ENCODE measurements around the gene DRAM2.
"Not testable (repeated sequence)": the region's sequence is repeated elsewhere in the genome, so short reads cannot be mapped to it uniquely, and the experiment has no call there.

DRAM2 gene

DNA sequence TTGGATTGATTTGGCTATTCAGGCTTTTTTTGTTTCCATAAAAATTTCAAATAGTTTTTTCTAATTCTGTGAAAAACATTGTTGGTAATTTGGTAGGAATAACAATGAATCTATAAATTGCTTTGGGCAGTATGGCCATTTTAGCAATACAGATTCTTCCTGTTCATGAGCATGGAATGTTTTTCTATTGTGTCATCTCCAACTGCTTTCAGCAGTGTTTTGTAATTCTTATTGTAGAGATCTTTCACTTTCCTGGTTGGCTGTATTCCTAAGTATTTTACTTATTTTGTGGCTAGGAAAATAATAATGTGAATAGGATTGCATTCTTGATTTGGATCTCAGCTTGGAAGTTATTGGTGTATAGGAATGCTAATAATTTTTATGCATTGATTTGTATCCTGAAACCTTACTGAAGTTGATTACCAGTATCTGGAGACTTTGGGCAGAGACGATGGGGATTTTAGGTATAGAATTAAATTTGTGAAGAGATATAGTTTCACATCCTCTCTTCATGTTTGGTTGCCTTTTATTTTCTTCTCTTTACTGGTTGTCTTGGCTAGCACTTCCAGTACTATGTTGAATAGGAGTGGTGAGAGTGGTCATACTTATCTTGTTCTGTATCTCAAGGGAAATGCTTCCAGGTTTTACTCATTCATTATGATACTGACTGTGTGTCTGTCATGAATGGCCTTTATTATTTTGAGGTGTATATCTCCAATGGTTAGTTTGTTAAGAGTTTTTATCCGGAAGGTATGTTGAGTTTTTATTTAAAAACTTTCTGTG is 57.3 kb downstream of the DRAM2 start:
- no peak for DNase-seq (ENCODE audit: low read depth, low spot score)

GRCh38 chr1:111079329-111079728 is 60.6 kb downstream of the DRAM2 start:
- not testable (repeated sequence) for DNase-seq (ENCODE audit: low read depth, low spot score)

- not testable (repeated sequence) for DNase-seq (ENCODE audit: low read depth, low spot score)
These were observed 62.6 kb downstream of the DRAM2 start for GRCh38 chr1:111077312-111077711.
